GM21825 (cell line): ENCODE measurements around the gene CELF5.
"Not testable (repeated sequence)": the region's sequence is repeated elsewhere in the genome, so short reads cannot be mapped to it uniquely, and the experiment has no call there.

Experiments
- ATAC-seq: cut with Tn5 transposase; IDR thresholded peaks from one replicate; pipeline ENCODE4 v1.9.1; 2021; ENCODE audit warnings: mild to moderate bottlenecking, moderate library complexity; ENCODE audit not compliant: unreplicated experiment

CELF5 gene

DNA sequence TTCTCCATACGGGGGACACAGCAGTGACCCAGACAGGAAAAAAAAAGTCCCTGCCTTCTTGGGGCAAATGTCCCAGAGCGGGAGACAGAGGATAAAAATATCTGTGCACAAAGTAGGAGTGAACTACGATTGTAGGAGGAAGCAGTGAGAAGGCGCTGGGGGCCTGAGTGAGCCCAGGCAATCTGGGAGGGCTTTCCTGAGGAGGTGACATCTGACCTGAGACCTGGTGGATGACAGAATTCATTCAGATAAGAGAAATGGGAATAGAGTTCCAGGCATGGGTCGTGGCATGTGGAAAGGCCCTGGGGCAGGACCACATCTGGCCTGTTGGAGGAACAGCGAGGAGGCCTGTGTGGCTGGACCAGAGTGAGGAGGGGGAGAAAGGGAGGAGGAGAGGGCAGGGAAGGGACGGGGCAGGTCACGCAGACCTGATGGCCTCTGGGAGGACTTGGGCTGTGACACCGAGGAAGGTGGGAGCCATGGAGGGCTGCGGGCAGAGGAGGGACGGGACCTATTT lies 91.7 kb downstream of the CELF5 start:
- ATAC-seq: no peak

DNA sequence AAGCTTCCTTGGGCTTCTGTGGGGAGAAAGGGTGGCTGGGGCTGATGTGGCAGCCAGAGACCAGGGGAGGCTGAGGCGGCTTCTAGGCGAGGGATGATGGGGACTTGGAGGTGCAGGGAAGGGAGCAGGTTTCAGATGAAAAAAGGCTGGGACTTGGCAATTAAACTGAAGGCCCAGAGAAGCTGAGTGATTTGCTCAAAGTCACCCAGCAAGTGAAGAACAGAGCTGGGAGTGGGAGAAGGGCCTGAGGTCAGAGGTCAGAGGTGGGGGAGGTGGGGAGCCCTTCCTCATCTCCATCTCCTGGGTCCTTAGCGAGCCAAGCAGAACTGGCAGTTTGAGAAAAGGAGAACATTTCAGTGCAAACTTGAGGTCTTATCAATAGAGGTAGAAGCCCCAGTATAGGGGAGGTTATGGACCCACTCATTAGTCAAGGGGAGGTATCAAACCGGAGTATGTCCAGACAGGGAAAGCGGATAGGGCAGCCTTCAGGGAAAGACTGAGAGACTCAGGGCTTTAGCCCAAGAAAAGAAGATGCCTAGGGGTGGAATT lies 92.3 kb downstream of the CELF5 start:
- no peak for ATAC-seq

DNA sequence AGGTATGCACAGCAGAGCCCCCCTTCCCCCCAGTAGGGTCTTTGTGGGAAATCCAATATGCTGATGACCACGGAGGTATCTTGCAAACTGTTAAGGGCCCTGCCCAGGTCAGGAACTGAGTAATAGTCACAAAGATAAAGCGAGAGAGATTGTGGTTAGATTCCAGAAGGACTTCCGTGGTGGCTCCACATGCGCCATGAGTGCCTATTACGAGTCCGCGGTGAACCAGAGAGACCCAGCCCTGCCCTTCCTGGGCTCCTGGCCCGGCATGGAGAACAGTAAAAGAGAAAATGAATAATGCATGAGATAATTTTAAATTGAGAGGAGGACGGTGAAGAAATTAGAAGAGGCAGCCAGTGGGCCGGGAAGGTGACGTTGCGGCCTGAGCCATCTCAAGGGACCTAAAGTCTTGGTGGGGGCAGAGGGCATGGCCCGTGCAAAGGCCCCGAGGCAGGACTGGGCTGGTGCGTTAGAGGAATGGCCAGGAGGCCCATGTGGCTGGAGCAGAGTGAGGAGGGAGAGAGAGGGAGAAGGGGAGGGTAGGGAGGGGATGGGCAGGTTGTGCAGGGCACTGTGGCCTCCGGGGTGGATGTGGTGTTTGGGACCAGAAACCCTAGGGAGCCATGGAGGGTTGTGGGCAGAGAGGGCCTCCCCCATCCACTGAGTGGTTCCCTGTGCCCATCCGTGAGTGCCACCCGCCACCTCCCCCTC lies 95.3 kb downstream of the CELF5 start:
- ATAC-seq: no peak

GRCh38 chr19:3320354-3320670 lies 95.9 kb downstream of the CELF5 start:
- no peak for ATAC-seq

- ATAC-seq: no peak
These were observed 96.4 kb downstream of the CELF5 start for GRCh38 chr19:3320853-3321252.

DNA sequence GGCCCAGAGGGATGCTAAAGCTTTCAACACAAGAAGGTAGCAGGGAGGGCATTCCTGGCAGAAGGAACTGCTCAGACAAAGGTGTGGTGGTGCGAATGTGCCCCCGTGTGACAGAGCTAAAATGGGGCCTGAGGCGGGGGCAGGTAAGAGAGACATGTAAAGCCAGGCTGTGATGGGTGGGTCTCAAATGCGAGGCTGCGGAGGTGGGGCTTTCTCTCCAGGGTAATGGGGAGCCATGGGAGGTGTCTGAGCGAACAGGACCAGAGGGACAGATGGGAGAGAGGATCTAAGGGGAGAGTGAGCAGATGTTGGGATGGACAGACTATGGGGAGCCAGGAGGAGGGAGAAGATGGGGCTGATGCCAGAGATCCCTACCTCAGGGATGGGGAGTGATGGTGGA lies 97.2 kb downstream of the CELF5 start:
- ATAC-seq: no peak

- ATAC-seq: no peak
These were observed 97.9 kb downstream of the CELF5 start for GRCh38 chr19:3322199-3322978.

GRCh38 chr19:3323026-3323425 lies 98.6 kb downstream of the CELF5 start:
- no peak for ATAC-seq

DNA sequence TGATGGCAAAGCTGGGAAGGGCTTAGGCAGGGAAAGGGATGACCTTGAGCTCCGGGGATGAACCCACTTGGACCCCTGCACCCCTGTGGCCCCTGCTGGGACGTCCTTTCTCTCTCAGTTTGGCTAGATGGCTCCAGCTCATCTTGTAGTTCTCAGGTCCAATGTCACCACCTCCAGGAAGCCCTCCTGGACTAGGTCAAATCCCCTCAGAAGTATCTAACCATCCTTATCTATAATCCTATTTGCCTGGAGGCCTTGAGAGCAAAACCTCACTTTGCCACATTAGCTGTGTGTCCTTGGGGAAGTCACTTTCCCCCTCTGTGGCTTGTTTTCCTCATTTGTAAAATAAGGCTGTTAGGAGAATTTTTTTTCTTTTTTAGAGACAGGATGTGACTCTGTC lies 99.2 kb downstream of the CELF5 start:
- no peak for ATAC-seq

GRCh38 chr19:3324405-3324856 lies 100.0 kb downstream of the CELF5 start:
- ATAC-seq: no peak

DNA sequence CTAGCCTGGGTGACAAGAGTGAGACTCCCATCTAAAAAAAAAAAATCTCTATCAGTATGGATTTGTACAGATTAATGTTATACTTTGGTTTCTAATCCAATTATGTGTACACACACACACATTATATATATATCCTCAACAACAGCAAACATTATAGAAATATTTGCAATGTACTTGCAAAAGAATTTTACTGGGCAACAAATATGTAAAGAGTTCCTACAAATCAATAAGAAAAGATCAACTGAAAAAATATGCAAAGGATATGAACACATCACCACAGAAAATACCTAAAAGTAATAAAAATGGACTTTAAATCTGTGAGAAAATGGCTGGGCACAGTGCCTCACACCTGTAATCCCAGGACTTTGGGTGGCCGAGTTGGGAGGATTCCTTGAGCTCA lies 101.0 kb downstream of the CELF5 start:
- ATAC-seq: no peak

- no peak for ATAC-seq
These were observed 104.3 kb downstream of the CELF5 start for GRCh38 chr19:3328743-3329142.

DNA sequence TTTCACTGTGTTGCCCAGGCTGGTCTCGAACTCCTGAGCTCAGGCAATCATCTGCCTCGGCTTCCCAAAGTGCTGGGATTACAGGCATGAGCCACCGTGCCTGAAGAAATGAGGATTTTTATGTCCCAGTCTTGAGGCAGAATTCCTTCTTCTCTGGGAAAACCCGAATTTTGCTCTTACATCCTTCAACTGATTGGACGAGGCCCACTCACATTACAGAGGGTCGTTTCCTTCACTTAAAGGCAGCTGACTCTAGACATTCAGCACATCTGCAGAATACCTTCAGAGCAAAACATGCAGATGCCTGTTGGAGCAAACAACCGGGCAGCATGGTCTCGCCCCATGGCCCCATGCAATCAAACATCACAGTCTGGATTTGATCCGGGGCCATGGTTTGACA lies 105.6 kb downstream of the CELF5 start:
- no peak for ATAC-seq

GRCh38 chr19:3332232-3332631 lies 107.8 kb downstream of the CELF5 start:
- not testable (repeated sequence) for ATAC-seq

DNA sequence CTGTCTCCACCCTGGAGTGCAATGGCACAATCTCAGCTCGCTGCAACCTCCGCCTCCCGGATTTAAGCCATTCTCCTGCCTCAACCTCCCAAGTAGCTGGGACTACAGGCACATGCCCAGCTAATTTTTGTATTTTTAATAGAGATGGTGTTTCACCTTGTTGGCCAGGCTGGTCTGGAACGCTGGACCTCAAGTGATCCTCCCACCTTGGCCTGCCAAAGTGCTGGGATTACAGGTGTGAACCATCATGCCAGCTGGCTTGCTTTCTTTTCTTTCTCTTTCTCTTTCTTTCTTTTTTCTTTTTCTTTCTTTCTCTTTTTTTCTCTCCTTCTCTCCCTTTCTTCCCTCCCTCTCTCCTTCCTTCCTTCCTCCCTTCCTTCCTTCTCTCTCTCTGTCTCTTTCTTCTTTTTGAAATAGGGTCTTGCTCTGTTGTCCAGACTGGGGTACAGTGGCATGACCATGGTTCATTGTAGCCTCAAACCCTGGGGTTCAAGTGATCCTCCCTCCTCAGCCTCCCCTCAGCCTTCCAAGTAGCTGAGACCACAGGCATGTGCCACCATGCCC lies 108.6 kb downstream of the CELF5 start:
- no peak for ATAC-seq

DNA sequence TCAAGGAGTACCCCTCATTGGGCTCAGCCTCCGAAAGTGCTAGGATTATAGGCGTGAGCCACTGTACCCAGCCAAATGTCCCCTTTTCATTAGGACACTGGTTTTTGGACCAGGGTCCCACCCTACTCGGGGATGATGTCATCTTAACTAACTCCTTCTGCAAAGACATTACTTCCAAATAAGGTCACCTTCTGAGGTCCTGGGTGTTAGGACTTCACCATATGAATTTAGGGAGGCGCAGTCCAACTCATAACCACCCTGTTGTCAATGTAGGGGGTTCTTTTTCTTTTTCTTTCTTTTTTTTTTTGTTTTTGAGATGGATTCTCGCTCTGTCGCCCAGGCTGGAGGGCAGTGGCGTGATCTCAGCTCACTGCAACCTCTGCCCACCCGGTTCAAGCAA lies 109.2 kb downstream of the CELF5 start:
- ATAC-seq: no peak

DNA sequence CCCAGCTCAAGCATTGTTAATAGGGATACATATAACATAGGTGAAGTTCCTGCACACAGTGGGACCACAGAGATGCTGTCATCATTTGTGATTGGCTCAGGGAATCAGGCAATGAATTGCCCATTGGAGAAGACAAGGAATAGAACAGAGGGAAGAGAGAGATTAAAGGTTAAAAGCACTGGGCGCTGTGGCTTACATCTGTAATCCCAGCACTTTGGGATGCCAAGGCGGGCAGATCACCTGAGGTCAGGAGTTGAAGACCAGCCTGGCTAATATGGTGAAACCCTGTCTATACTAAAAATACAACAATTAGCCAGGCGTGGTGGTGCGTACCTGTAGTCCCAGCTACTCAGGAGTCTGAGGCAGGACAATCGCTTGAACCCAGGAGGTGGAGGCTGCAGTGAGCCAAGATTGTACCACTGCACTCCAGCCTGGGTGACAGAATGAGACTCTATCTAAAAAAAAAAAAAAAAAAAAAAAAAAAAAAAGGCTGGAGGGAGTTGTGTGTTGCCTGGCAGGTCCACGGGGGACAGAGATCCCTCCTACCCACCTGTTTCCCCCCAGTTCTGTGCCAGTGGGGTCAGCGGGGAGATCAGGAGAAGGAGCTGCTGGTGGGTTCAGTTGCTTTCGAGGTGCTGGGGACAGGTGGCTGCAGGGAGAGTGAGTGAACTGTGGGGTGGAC lies 110.4 kb downstream of the CELF5 start:
- ATAC-seq: not testable (repeated sequence)

- no peak for ATAC-seq
These were observed 111.2 kb downstream of the CELF5 start for GRCh38 chr19:3335431-3336350.

DNA sequence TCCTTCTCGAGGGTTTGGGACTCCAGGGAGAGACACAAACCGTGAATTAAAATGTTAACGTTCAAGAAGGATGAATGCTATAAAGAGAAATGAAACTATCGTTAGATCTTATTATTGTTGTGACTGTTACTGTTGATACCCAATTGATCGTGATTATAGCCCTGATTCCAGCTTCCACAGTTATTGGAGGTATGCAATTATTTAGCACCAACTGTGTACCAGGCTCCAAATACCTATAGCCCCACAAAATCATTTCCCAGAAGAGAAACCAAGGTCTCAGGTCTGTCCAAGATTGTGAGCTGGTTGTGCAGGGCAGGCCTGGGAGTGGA lies 111.9 kb downstream of the CELF5 start:
- ATAC-seq: no peak
